IPS DF 6.9 (cell line): ENCODE data around the gene PDIA6.

Experiments
- DNase-seq: peaks from one replicate; pipeline ENCODE4 v3.0.0-alpha.2; 2013; ENCODE audit warnings: low read depth, low spot score
- H3K27ac ChIP-seq: one replicate; pipeline ENCODE4 v1.5.1; 2013; ENCODE audit warnings: low read length, control low read depth
- H3K27me3 ChIP-seq: 2 replicates; pipeline ENCODE4 v1.6.1; 2013; ENCODE audit warnings: mild to moderate bottlenecking, low read length; ENCODE audit not compliant: control insufficient read depth, insufficient read depth
- H3K36me3 ChIP-seq: 2 replicates; pipeline ENCODE4 v1.6.1; 2013; ENCODE audit warnings: low read length; ENCODE audit not compliant: control insufficient read depth, insufficient read depth
- H3K4me1 ChIP-seq: 2 replicates; pipeline ENCODE4 v1.6.1; 2013; ENCODE audit warnings: low read length; ENCODE audit not compliant: control insufficient read depth, insufficient read depth
- H3K4me3 ChIP-seq: 2 replicates; pipeline ENCODE4 v1.5.1; 2013; ENCODE audit warnings: mild to moderate bottlenecking, low read length
- H3K9me3 ChIP-seq: 2 replicates; pipeline ENCODE4 v1.6.1; 2013; ENCODE audit warnings: low read length, inconsistent platforms; ENCODE audit not compliant: control insufficient read depth, insufficient read depth
- WGBS: extraction: QIAGEN DNeasy Blood & Tissue Kit; methylation state at CpG from one replicate; pipeline ENCODE4 v1.1.7; 2013; ENCODE audit warnings: mixed read lengths, missing lambda C conversion rate; ENCODE audit not compliant: insufficient read length, insufficient coverage; 5-methylcytosine and 5-hydroxymethylcytosine counted together

The PDIA6 gene

GRCh38 chr2:10792660-10793400, 19.8 kb downstream of the PDIA6 start:
- H3K9me3 ChIP-seq = no peaks in the 10 kb centered on the region
- peaks cover 31% of the 10 kb centered on the region for H3K36me3 ChIP-seq
- no peaks in the 10 kb centered on the region for H3K4me1 ChIP-seq
- no peaks in the 10 kb centered on the region for H3K27me3 ChIP-seq
- no peak overlapping the region for H3K27ac ChIP-seq
- WGBS = no CpG with 5 or more reads among the region's 17 CpGs
- no peak for DNase-seq
- H3K4me3 ChIP-seq = no peak overlapping the region

- H3K36me3 ChIP-seq = peaks cover 32% of the 10 kb centered on the region
These were observed 20.5 kb downstream of the PDIA6 start for GRCh38 chr2:10792001-10792634.

GRCh38 chr2:10790228-10790973, 22.2 kb downstream of the PDIA6 start:
- no CpG with 5 or more reads among the region's 6 CpGs for WGBS
- H3K4me3 ChIP-seq = no peak overlapping the region
- H3K4me1 ChIP-seq = no peaks in the 10 kb centered on the region
- DNase-seq = no peak
- no peaks in the 10 kb centered on the region for H3K27me3 ChIP-seq
- peaks cover 32% of the 10 kb centered on the region for H3K36me3 ChIP-seq
- no peaks in the 10 kb centered on the region for H3K9me3 ChIP-seq
- H3K27ac ChIP-seq = no peak overlapping the region

More at GRCh38 chr2:10792001-10792634, 20.5 kb downstream of the PDIA6 start:
- no peak overlapping the region for H3K4me3 ChIP-seq
- no peaks in the 10 kb centered on the region for H3K9me3 ChIP-seq
- H3K4me1 ChIP-seq = no peaks in the 10 kb centered on the region
- DNase-seq = no peak
- no peak overlapping the region for H3K27ac ChIP-seq
- no peaks in the 10 kb centered on the region for H3K27me3 ChIP-seq
- WGBS = no CpG with 5 or more reads among the region's 2 CpGs

- DNase-seq = no peak
- Histone ChIP-seq H3K4me3 (no peak overlapping the region), H3K9me3 (no peaks in the 10 kb centered on the region), H3K4me1 (no peaks in the 10 kb centered on the region), H3K27ac (no peak overlapping the region), H3K27me3 (no peaks in the 10 kb centered on the region), H3K36me3 (peaks cover 37% of the 10 kb centered on the region)
- no CpG with 5 or more reads among the region's 8 CpGs for WGBS
These were observed 23.7 kb downstream of the PDIA6 start for GRCh38 chr2:10788855-10789254.

GRCh38 chr2:10787176-10787968, 25.2 kb downstream of the PDIA6 start:
- H3K4me1 ChIP-seq = no peaks in the 10 kb centered on the region
- no peaks in the 10 kb centered on the region for H3K9me3 ChIP-seq
- H3K4me3 ChIP-seq = no peak overlapping the region
- H3K27ac ChIP-seq = no peak overlapping the region
- WGBS = no CpG with 5 or more reads among the region's 20 CpGs
- H3K36me3 ChIP-seq = peaks cover 34% of the 10 kb centered on the region
- no peak for DNase-seq
- H3K27me3 ChIP-seq = no peaks in the 10 kb centered on the region

GRCh38 chr2:10786240-10786982, 26.2 kb downstream of the PDIA6 start:
- no peaks in the 10 kb centered on the region for H3K4me1 ChIP-seq
- H3K27me3 ChIP-seq = no peaks in the 10 kb centered on the region
- H3K9me3 ChIP-seq = no peaks in the 10 kb centered on the region
- no peak overlapping the region for H3K27ac ChIP-seq
- no peak for DNase-seq
- no CpG with 5 or more reads among the region's 12 CpGs for WGBS
- no peak overlapping the region for H3K4me3 ChIP-seq
- peaks cover 38% of the 10 kb centered on the region for H3K36me3 ChIP-seq

- Histone ChIP-seq H3K36me3 (peaks cover 37% of the 10 kb centered on the region), H3K27me3 (no peaks in the 10 kb centered on the region), H3K9me3 (no peaks in the 10 kb centered on the region), H3K4me1 (no peaks in the 10 kb centered on the region), H3K4me3 (no peak overlapping the region), H3K27ac (no peak overlapping the region)
- DNase-seq = no peak
- no CpG with 5 or more reads among the region's 5 CpGs for WGBS
These were observed 27.3 kb downstream of the PDIA6 start for GRCh38 chr2:10785260-10785659.

- DNase-seq = no peak
These were observed 27.9 kb downstream of the PDIA6 start for GRCh38 chr2:10784719-10785118.

GRCh38 chr2:10783421-10783820, 29.2 kb downstream of the PDIA6 start:
- Histone ChIP-seq H3K27me3 (no peaks in the 10 kb centered on the region), H3K36me3 (peaks cover 35% of the 10 kb centered on the region), H3K27ac (no peak overlapping the region), H3K4me3 (no peak overlapping the region), H3K9me3 (no peaks in the 10 kb centered on the region), H3K4me1 (no peaks in the 10 kb centered on the region)
- no CpG with 5 or more reads among the region's 4 CpGs for WGBS
- no peak for DNase-seq

More at GRCh38 chr2:10784719-10785118, 27.9 kb downstream of the PDIA6 start:
- Histone ChIP-seq H3K36me3 (peaks cover 38% of the 10 kb centered on the region), H3K27ac (no peak overlapping the region), H3K4me1 (no peaks in the 10 kb centered on the region), H3K4me3 (no peak overlapping the region), H3K27me3 (no peaks in the 10 kb centered on the region), H3K9me3 (no peaks in the 10 kb centered on the region)
- WGBS = no CpG with 5 or more reads among the region's 9 CpGs
